ENCODE measurements around the gene LDLRAD4.

- TF ChIP-seq CTCF (conservative IDR thresholded peaks at IDR 0.05) (no peak), EZH2 (IDR thresholded peaks at IDR 0.05; ENCODE audit: low read depth) (no peak)
Observed at GRCh38 chr18:13623348-13623747, 404.8 kb downstream of the LDLRAD4 start.

Measured in PC-9 (cell line).